Spleen (tissue), 11 donors: ENCODE measurements around the gene DNAH10. TPM values are rescaled to one million over a fixed set of nuclear protein-coding genes. Genes with fewer than 3 reads are reported as not detected.

Experiments
- DNase-seq: peaks from one replicate; pipeline ENCODE4 v3.0.0-alpha.2; 2020
- H3K27ac ChIP-seq, 8 donors: fragments of 200-600 bp; sonication (generic) in 7 of 8; 1 replicate in 4 of 8; 2 replicates in 4 of 8; pipeline versions ENCODE4 v1.5.0 to v1.8.0; 2016 to 2021; ENCODE audit warnings: inconsistent platforms in 4 of 8, mild to moderate bottlenecking in 4 of 8, moderate library complexity in 1 of 8
- H3K27me3 ChIP-seq, 7 donors: fragments of 200-600 bp; sonication (generic) in 6 of 7; replicated peaks in 1 of 7; 1 replicate in 4 of 7; 2 replicates in 3 of 7; pipeline versions ENCODE4 v1.5.0 to v1.8.0; 2016 to 2021; ENCODE audit warnings: inconsistent platforms in 3 of 7, mild to moderate bottlenecking in 1 of 7
- H3K36me3 ChIP-seq, 6 donors: fragments of 200-600 bp; sonication (generic) in 5 of 6; 1 replicate in 4 of 6; 2 replicates in 2 of 6; pipeline versions ENCODE4 v1.5.0 to v1.8.0; 2016 to 2021; ENCODE audit warnings: inconsistent platforms in 2 of 6
- H3K4me1 ChIP-seq, 6 donors: fragments of 200-600 bp; sonication (generic) in 5 of 6; 1 replicate in 3 of 6; 2 replicates in 3 of 6; pipeline versions ENCODE4 v1.5.0 to v1.8.0; 2016 to 2021; ENCODE audit warnings: inconsistent platforms in 3 of 6
- H3K4me3 ChIP-seq, 8 donors: fragments of 200-600 bp; sonication (generic) in 7 of 8; 1 replicate in 4 of 8; 2 replicates in 4 of 8; pipeline versions ENCODE4 v1.5.0 to v1.8.0; 2016 to 2021; ENCODE audit warnings: inconsistent platforms in 4 of 8, mild to moderate bottlenecking in 4 of 8, moderate library complexity in 2 of 8
- H3K9me3 ChIP-seq, 8 donors: fragments of 200-600 bp; sonication (generic) in 7 of 8; 1 replicate in 4 of 8; 2 replicates in 4 of 8; pipeline versions ENCODE4 v1.5.0 to v1.8.0; 2016 to 2021; ENCODE audit warnings: inconsistent platforms in 4 of 8
- CTCF ChIP-seq, 11 experiments: fragments of 200-600 bp in 7 of 11; fragments of 450-650 bp in 4 of 11; sonication (generic) in 4 of 11; IDR thresholded peaks in 8 of 11; conservative IDR thresholded peaks in 3 of 11; 1 replicate in 7 of 11; 2 replicates in 4 of 11; pipeline versions ENCODE4 v1.4.0 to v1.8.0; 2016 to 2021; ENCODE audit warnings: antibody characterized with exemption in 11 of 11, inconsistent platforms in 4 of 11, mild to moderate bottlenecking in 1 of 11
- POLR2A ChIP-seq, 3 donors: fragments of 450-650 bp; IDR thresholded peaks; one replicate each; pipeline ENCODE4 v1.5.1; 2017; ENCODE audit warnings: antibody characterized with exemption in 3 of 3, mild to moderate bottlenecking in 1 of 3
- POLR2AphosphoS5 ChIP-seq, 3 donors: sonication (generic); formaldehyde crosslinking; IDR thresholded peaks; one replicate each; pipeline ENCODE4 v1.5.1; 2017; ENCODE audit warnings: antibody characterized with exemption in 3 of 3
- WGBS, 5 donors: extraction: QIAGEN DNeasy Blood & Tissue Kit in 3 of 5; methylation state at CpG; one replicate each; pipeline versions ENCODE4 v1.1.5 to v1.1.7; 2013 to 2018; 5-methylcytosine and 5-hydroxymethylcytosine counted together
- intact Hi-C: fragments of 100-400 bp; cut with DNase I; formaldehyde crosslinking; loops from one replicate; pipeline ENCODE4 v1.15.0; 2023; ENCODE audit warnings: low total_unique reads
- polyA plus RNA-seq, 3 donors: library from polyadenylated mRNA; stranded (reverse); fragments of 200-250 nt; gene quantifications; one replicate each; pipeline ENCODE4 v1.2.1, GENCODE V29; 2013
- total RNA-seq, 7 donors: library from RNA; depleted of rRNA in 3 of 7; stranded (reverse); fragments of >200 nt in 3 of 7; fragmentation: NEBNext Ultra II Directional in 4 of 7; extraction: Animal tissue kit (Norgen Biotek cat#: 25700) in 4 of 7; gene quantifications; one replicate each; pipeline versions ENCODE4 v1.1.0 to v1.2.1, GENCODE V29; 2016 to 2021
- donor health status: healthy with polysubstance abuse.
- donor health status: DM: no; HTN: no; CAD: no; lungs with moderate emphysema.
- donor health status: DM: no; HTN: no; CAD: no.
- donor health status: Bipolar disorder and iron deficiency.
- donor health status: healthy.
- donor health status: DM: no; HTN: no; CAD: no.
- donor health status: DM: yes; HTN: yes; CAD: no.

Gene DNAH10
- total and polyA plus RNA-seq, 10 donors = 0.23 to 2.2 (median 0.43) TPM; not detected in 1

- Histone ChIP-seq H3K4me3 (no peak overlapping the region), H3K4me1 (no peaks in the 10 kb centered on the region), H3K9me3 (no peaks in the 10 kb centered on the region), H3K27me3 (peaks cover 0 to 6% (median 0%) of the 10 kb centered on the region in 7 donors), H3K36me3 (no peaks in the 10 kb centered on the region), H3K27ac (no peak overlapping the region)
- no peak for DNase-seq
- intact Hi-C loops = no loop called here
- 61 to 75% (median 63%) methylated on average over 3 of the region's 3 CpGs for WGBS, 5 donors
- TF ChIP-seq POLR2AphosphoS5 (IDR thresholded peaks at IDR 0.05) (no peak), POLR2A (IDR thresholded peaks at IDR 0.05) (no peak), CTCF (IDR thresholded peaks at IDR 0.05 in 8 of 11, conservative IDR thresholded peaks at IDR 0.05 in 3 of 11) (no peak)
Observed at GRCh38 chr12:123873793-123874192, 111.7 kb downstream of the DNAH10 start.

DNA sequence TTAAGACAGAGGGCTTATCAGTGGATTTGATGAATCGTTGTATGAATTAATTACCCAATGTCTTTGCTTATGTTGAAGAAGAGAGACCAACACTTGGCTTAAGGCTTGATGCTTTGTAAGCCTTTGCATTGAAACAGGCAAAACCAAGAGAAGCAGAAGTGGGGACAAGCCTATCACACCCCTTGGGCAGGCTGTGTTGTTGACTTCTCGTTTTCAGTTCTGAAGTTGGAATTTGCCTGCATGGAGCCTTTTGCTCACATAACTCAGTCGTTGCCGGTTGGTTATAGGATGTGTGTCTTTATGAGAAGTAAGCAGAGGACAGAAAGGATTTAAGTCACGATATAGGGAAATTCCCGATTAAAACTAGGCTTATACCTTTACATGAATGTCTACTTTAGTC is 115.9 kb downstream of the DNAH10 start:
- Histone ChIP-seq H3K36me3 (no peaks in the 10 kb centered on the region), H3K4me3 (no peak overlapping the region), H3K27me3 (no peaks in the 10 kb centered on the region), H3K4me1 (no peaks in the 10 kb centered on the region), H3K27ac (no peak overlapping the region), H3K9me3 (no peaks in the 10 kb centered on the region)
- TF ChIP-seq POLR2AphosphoS5 (IDR thresholded peaks at IDR 0.05) (no peak), POLR2A (IDR thresholded peaks at IDR 0.05) (no peak), CTCF (IDR thresholded peaks at IDR 0.05 in 8 of 11, conservative IDR thresholded peaks at IDR 0.05 in 3 of 11) (no peak)
- WGBS, 5 donors = 48 to 62% (median 60%) methylated on average over 6 of the region's 6 CpGs
- intact Hi-C loops = no loop called here
- no peak for DNase-seq

- 71 to 86% (median 76%) methylated on average over 11 of the region's 11 CpGs for WGBS, 5 donors
- TF ChIP-seq POLR2A (IDR thresholded peaks at IDR 0.05) (no peak), POLR2AphosphoS5 (IDR thresholded peaks at IDR 0.05) (no peak)
- Histone ChIP-seq H3K27me3 (peaks cover 0 to 3% (median 0%) of the 10 kb centered on the region in 7 donors), H3K9me3 (peaks cover 0 to 2% (median 0%) of the 10 kb centered on the region in 8 donors), H3K27ac (no peak overlapping the region), H3K36me3 (no peaks in the 10 kb centered on the region), H3K4me3 (no peak overlapping the region), H3K4me1 (no peaks in the 10 kb centered on the region)
- intact Hi-C loops = no loop called here
- DNase-seq = no peak
Observed at GRCh38 chr12:123879101-123879500, 117.0 kb downstream of the DNAH10 start.

DNA sequence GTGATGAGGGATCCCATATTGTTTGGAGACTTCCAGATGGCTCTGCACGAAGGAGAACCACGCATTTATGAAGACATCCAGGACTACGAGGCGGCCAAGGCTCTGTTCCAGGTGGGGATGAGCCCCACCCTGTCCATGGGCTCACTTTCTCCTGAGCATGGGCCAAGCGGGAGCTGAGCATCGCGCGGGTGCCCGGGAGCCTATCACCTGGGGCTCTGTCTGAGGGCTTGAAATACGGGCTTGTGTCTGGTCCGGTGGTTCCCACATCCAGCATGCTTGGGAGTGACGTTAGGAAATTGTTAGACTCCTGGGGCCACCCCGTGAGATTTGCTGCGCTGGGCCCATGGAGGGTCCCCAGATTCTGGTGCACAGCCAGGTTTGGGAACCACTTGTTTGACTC is 117.6 kb downstream of the DNAH10 start:
- TF ChIP-seq POLR2A (IDR thresholded peaks at IDR 0.05) = no peak
- TF ChIP-seq CTCF (IDR thresholded peaks at IDR 0.05 in 8 of 11, conservative IDR thresholded peaks at IDR 0.05 in 3 of 11) = no peak
- TF ChIP-seq POLR2AphosphoS5 (IDR thresholded peaks at IDR 0.05) = no peak
- H3K36me3 ChIP-seq = no peaks in the 10 kb centered on the region
- H3K27me3 ChIP-seq = peaks cover 0 to 6% (median 0%) of the 10 kb centered on the region in 7 donors
- no peaks in the 10 kb centered on the region for H3K4me1 ChIP-seq
- H3K9me3 ChIP-seq = peaks cover 0 to 8% (median 0%) of the 10 kb centered on the region in 8 donors
- no peak overlapping the region for H3K4me3 ChIP-seq
- WGBS, 5 donors = 88 to 95% (median 92%) methylated on average over 14 of the region's 14 CpGs
- intact Hi-C loops = no loop called here
- DNase-seq = no peak
- H3K27ac ChIP-seq = no peak overlapping the region
